A673 (cell line): ENCODE data around the gene SAMD14.

Experiments
- CTCF ChIP-seq: fragments of 300-800, 200-600 bp; sonication (generic); conservative IDR thresholded peaks from 2 replicates; pipeline ENCODE4 v1.5.1; 2017; ENCODE audit warnings: low read depth, mild to moderate bottlenecking, antibody characterized with exemption, low read length, moderate library complexity, mixed read lengths
- EZH2 ChIP-seq: fragments of 200-600 bp; sonication (generic); IDR thresholded peaks from 2 replicates; pipeline ENCODE4 v1.6.1; 2017; ENCODE audit warnings: borderline replicate concordance, low read depth, mild to moderate bottlenecking, mixed read lengths, antibody characterized with exemption, low read length; ENCODE audit not compliant: poor library complexity, severe bottlenecking

- no peak for TF ChIP-seq CTCF
- TF ChIP-seq EZH2 = no peak
Measured at GRCh38 chr17:50172936-50173334, 43.0 kb upstream of the SAMD14 start.
